ENCODE measurements around the gene MLH1. TPM values are rescaled to one million over a fixed set of nuclear protein-coding genes. Genes with fewer than 3 reads are reported as not detected.

Gene MLH1
- polyA plus RNA-seq, 2 of the 4 experiments (the other 2 are of a cell fraction) = 61.8 to 73.1 TPM

DNA sequence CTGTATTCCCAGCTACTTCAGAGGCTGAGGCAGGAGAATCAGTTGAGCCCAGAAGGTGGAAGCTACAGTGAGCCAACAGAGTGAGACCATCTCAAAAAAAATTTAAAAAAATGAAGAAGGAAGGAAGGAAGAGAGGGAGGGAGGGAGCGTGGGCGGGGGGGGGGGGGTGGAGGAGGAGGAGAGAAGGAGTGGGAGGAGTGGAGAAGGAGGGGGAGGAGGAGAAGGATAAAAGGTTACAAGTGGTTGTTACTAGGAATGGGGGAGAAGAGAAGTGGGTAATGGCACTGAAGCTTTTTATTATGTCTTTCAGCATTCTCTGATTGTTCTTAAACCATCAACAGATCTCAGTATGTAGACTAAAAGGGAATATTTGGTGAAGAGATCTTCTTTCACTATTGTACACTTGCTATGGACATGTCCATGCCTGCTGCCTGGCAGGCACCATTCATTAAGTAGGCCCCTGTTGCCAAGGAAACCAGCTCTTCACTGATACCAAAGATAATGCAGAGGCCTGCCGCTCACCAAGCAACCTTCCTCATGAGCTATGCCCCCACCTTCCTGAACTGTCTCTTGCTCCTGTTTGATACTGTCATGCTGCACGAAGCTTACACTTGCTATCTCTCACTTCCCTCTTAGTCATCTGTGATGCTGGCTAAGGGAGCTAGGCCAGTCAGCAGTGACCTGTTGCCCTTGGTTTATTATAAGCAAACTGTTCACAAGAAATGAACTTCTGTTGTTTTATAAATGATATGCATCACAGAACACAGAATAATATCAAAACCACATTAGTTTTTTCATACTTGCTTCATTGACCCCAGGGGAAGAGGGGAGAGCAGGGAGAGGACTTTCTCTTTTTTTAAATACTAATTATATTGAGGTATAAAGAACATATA is 23.5 kb upstream of the MLH1 start:
- Histone ChIP-seq H3K27ac (peak overlapping the region in 1 of 2 experiments; percentile 0; a peak in 1 of 6 replicates), H3K4me3 (no peak overlapping the region), H3K4me2 (peak overlapping the region; percentile 40; the same call in 2 of the 3 replicates), H3K9me3 (no peaks in the 10 kb centered on the region), H3K4me1 (peaks cover 9% of the 10 kb centered on the region)
- DNase-seq (ENCODE audit: low read depth in 1 of 2, low spot score in 1 of 2) (peak in 1 of 2 experiments; percentile 46), ATAC-seq (peak; percentile 75 to 87; a peak in 5 of 6 replicates), FAIRE-seq (peak; percentile 46)
- ChIA-PET POLR2A (interaction anchor here (0.5 to 1.2 kb wide), 2 partner anchors 23 to 31 kb away, joined by 6 to 7 read pairs; partner anchors contain the start of genes EPM2AIP1 and MLH1), CTCF (interaction anchor here (1.2 kb wide), 2 partner anchors 11 to 241 kb away, joined by 3 to 6 read pairs; no protein-coding TSS in a partner anchor)
- TF ChIP-seq KDM5A (IDR thresholded peaks at IDR 0.05) (no peak), ATOH8 (CRISPR knock-in tag; IDR thresholded peaks at IDR 0.05; ENCODE audit: low read depth) (no peak), ESRRA (IDR thresholded peaks at IDR 0.05; ENCODE audit: borderline replicate concordance, low read length) (no peak), BCL3 (IDR thresholded peaks at IDR 0.05) (no peak), CBX8 (IDR thresholded peaks at IDR 0.05) (no peak), NR3C1 (IDR thresholded peaks at IDR 0.05) (no peak), FOSL2 (IDR thresholded peaks at IDR 0.05) (no peak), FOSL2 (CRISPR knock-in tag; IDR thresholded peaks at IDR 0.05) (no peak), JUN (IDR thresholded peaks at IDR 0.05) (no peak)
- TF ChIP-seq, protein P1, sequence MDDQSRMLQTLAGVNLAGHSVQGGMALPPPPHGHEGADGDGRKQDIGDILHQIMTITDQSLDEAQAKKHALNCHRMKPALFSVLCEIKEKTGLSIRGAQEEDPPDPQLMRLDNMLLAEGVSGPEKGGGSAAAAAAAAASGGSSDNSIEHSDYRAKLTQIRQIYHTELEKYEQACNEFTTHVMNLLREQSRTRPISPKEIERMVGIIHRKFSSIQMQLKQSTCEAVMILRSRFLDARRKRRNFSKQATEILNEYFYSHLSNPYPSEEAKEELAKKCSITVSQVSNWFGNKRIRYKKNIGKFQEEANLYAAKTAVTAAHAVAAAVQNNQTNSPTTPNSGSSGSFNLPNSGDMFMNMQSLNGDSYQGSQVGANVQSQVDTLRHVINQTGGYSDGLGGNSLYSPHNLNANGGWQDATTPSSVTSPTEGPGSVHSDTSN (IDR thresholded peaks at IDR 0.05) = no peak
- WGBS (ENCODE audit: missing lambda C conversion rate) = 49% methylated on average over 2 of the region's 4 CpGs

DNA sequence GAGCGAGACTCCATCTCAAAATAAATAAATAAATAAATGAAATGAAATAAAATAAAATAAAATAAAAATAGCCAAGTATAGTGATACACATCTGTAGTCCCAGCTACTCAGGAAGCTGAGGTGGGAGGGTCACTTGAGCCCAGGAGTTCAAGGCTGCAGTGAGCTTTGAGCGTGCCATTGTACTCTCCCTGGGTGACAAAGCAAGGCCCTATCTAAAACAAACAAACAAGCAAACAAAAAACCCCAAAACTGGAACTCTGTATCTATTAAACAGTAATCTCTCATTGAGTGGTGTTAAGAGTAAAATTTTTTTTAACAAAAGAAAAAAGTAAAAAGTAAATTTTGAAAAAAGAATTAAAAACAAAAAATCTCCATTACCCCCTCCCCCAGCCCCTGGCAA is 21.2 kb upstream of the MLH1 start:
- Histone ChIP-seq H3K27ac (no peak overlapping the region), H3K9me3 (no peaks in the 10 kb centered on the region), H3K4me2 (no peak overlapping the region), H3K4me3 (no peak overlapping the region), H3K4me1 (peaks cover 9% of the 10 kb centered on the region)
- FAIRE-seq (no peak), ATAC-seq (no peak), DNase-seq (ENCODE audit: low read depth in 1 of 2, low spot score in 1 of 2) (no peak)
- ChIA-PET POLR2A (no interaction called here), CTCF (interaction anchor here (2.2 kb wide), 1 partner anchor 14 kb away, joined by 7 read pairs; no protein-coding TSS in a partner anchor)
- whole genome bisulfite sequencing (ENCODE audit: missing lambda C conversion rate) = 82% methylated on average over 2 of the region's 2 CpGs
- TF ChIP-seq, protein P2, sequence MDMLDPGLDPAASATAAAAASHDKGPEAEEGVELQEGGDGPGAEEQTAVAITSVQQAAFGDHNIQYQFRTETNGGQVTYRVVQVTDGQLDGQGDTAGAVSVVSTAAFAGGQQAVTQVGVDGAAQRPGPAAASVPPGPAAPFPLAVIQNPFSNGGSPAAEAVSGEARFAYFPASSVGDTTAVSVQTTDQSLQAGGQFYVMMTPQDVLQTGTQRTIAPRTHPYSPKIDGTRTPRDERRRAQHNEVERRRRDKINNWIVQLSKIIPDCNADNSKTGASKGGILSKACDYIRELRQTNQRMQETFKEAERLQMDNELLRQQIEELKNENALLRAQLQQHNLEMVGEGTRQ (IDR thresholded peaks at IDR 0.05) = no peak
- no peak for TF ChIP-seq HMGXB4 (CRISPR knock-in tag; IDR thresholded peaks at IDR 0.05; ENCODE audit: borderline replicate concordance)
- no peak for TF ChIP-seq RFX5 (IDR thresholded peaks at IDR 0.05)
- no peak for TF ChIP-seq EP300 (IDR thresholded peaks at IDR 0.05)
- no peak for TF ChIP-seq ZNF302 (CRISPR knock-in tag; IDR thresholded peaks at IDR 0.05)
- TF ChIP-seq ZC3H11A (IDR thresholded peaks at IDR 0.05) = no peak
- TF ChIP-seq SREBF2 (IDR thresholded peaks at IDR 0.05) = no peak
- no peak for TF ChIP-seq CHD2 (IDR thresholded peaks at IDR 0.05; ENCODE audit: low read length, partially characterized antibody)
- TF ChIP-seq BHLHE40 (IDR thresholded peaks at IDR 0.05; ENCODE audit: low read depth, low read length) = no peak
- no peak for TF ChIP-seq EHMT2 (IDR thresholded peaks at IDR 0.05; ENCODE audit: low read depth)
- no peak for TF ChIP-seq MAFK (IDR thresholded peaks at IDR 0.05; ENCODE audit: partially characterized antibody)
- TF ChIP-seq SMC3 (IDR thresholded peaks at IDR 0.05) = no peak
- no peak for TF ChIP-seq CTCF (IDR thresholded peaks at IDR 0.05)
- TF ChIP-seq RCOR1 (IDR thresholded peaks at IDR 0.05; ENCODE audit: low read depth, low read length) = no peak
- no peak for TF ChIP-seq KDM5A (IDR thresholded peaks at IDR 0.05)

Measured in A549 (cell line).